Measurements from ENCODE around the gene AREG. TPM values are rescaled to one million over a fixed set of nuclear protein-coding genes. Genes with fewer than 3 reads are reported as not detected.

The AREG gene
- total and polyA plus RNA-seq, 2 experiments from 2014 or later, result 0.45 TPM; not detected in 1

- no peak for DNase-seq (ENCODE audit: low spot score)
- Mint-ChIP-seq H3K27ac (no peak overlapping the region), H3K9me3 (no peaks in the 10 kb centered on the region), H3K4me3 (no peak overlapping the region), H3K4me1 (peaks cover 6% of the 10 kb centered on the region; the same call in 2 of the 3 replicates), H3K27me3 (ENCODE audit: insufficient read depth, low read depth, poor library complexity) (no peaks in the 10 kb centered on the region), H3K36me3 (ENCODE audit: low read depth) (no peaks in the 10 kb centered on the region)
- Histone ChIP-seq H3K4me3 (no peak overlapping the region), H3F3A (replicated peaks; ENCODE audit: low read depth) (no peaks in the 10 kb centered on the region), H3K27ac (ENCODE audit: low read depth) (no peak overlapping the region), H3K27me3 (ENCODE audit: insufficient read depth) (no peaks in the 10 kb centered on the region), H2AFZ (no peak overlapping the region), H3K4me2 (no peak overlapping the region), H3K79me2 (replicated peaks; ENCODE audit: insufficient read depth) (no peaks in the 10 kb centered on the region), H4K20me1 (replicated peaks; ENCODE audit: insufficient read depth) (no peaks in the 10 kb centered on the region), H3K36me3 (ENCODE audit: insufficient read depth) (no peaks in the 10 kb centered on the region), H3K9me2 (ENCODE audit: insufficient read depth) (no peaks in the 10 kb centered on the region), H3K4me1 (ENCODE audit: insufficient read depth) (no peaks in the 10 kb centered on the region; the same call in 1 of the 2 replicates)
- TF ChIP-seq ZNF331 (CRISPR knock-in tag; IDR thresholded peaks at IDR 0.05; ENCODE audit: low read depth) (no peak), ZNF462 (CRISPR knock-in tag; IDR thresholded peaks at IDR 0.05) (no peak), POLR2AphosphoS5 (IDR thresholded peaks at IDR 0.05; ENCODE audit: low read depth) (no peak), CTCF (conservative IDR thresholded peaks at IDR 0.05; ENCODE audit: low read depth in 2 of 2) (no peak), STAT1 (IDR thresholded peaks at IDR 0.05; ENCODE audit: unreplicated experiment) (no peak), CREB1 (CRISPR knock-in tag; IDR thresholded peaks at IDR 0.05; ENCODE audit: low read depth) (no peak), JUNB (IDR thresholded peaks at IDR 0.05; ENCODE audit: unreplicated experiment) (no peak), NANOG (IDR thresholded peaks at IDR 0.05; ENCODE audit: borderline replicate concordance) (no peak), ZNF114 (CRISPR knock-in tag; IDR thresholded peaks at IDR 0.05) (no peak), EZH2 (IDR thresholded peaks at IDR 0.05; ENCODE audit: low read depth, unreplicated experiment) (no peak), EZH2phosphoT487 (IDR thresholded peaks at IDR 0.05; ENCODE audit: unreplicated experiment) (no peak)
- TF ChIP-seq, protein P1, sequence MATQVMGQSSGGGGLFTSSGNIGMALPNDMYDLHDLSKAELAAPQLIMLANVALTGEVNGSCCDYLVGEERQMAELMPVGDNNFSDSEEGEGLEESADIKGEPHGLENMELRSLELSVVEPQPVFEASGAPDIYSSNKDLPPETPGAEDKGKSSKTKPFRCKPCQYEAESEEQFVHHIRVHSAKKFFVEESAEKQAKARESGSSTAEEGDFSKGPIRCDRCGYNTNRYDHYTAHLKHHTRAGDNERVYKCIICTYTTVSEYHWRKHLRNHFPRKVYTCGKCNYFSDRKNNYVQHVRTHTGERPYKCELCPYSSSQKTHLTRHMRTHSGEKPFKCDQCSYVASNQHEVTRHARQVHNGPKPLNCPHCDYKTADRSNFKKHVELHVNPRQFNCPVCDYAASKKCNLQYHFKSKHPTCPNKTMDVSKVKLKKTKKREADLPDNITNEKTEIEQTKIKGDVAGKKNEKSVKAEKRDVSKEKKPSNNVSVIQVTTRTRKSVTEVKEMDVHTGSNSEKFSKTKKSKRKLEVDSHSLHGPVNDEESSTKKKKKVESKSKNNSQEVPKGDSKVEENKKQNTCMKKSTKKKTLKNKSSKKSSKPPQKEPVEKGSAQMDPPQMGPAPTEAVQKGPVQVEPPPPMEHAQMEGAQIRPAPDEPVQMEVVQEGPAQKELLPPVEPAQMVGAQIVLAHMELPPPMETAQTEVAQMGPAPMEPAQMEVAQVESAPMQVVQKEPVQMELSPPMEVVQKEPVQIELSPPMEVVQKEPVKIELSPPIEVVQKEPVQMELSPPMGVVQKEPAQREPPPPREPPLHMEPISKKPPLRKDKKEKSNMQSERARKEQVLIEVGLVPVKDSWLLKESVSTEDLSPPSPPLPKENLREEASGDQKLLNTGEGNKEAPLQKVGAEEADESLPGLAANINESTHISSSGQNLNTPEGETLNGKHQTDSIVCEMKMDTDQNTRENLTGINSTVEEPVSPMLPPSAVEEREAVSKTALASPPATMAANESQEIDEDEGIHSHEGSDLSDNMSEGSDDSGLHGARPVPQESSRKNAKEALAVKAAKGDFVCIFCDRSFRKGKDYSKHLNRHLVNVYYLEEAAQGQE (IDR thresholded peaks at IDR 0.05; ENCODE audit: unreplicated experiment), result no peak
- TF ChIP-seq, protein P2, sequence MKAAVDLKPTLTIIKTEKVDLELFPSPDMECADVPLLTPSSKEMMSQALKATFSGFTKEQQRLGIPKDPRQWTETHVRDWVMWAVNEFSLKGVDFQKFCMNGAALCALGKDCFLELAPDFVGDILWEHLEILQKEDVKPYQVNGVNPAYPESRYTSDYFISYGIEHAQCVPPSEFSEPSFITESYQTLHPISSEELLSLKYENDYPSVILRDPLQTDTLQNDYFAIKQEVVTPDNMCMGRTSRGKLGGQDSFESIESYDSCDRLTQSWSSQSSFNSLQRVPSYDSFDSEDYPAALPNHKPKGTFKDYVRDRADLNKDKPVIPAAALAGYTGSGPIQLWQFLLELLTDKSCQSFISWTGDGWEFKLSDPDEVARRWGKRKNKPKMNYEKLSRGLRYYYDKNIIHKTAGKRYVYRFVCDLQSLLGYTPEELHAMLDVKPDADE (IDR thresholded peaks at IDR 0.05), result no peak
- ATAC-seq, result no peak
These were observed 10.6 kb downstream of the AREG start for GRCh38 chr4:74455361-74456055.
